Adrenal gland (tissue), 12 donors: ENCODE measurements around the gene SCYGR4. TPM values are rescaled to one million over a fixed set of nuclear protein-coding genes. Genes with fewer than 3 reads are reported as not detected.

Experiments used
- DNase-seq, 7 donors: peaks; one replicate each; pipeline ENCODE4 v3.0.0-alpha.2; 2019 to 2020
- H3K27ac ChIP-seq, 5 donors: fragments of 200-600 bp; sonication (generic) in 4 of 5; 1 replicate in 3 of 5; 2 replicates in 2 of 5; pipeline versions ENCODE4 v1.5.1 to v1.8.0; 2016 to 2020; ENCODE audit warnings: mild to moderate bottlenecking in 1 of 5
- H3K27me3 ChIP-seq: fragments of 200-600 bp; 2 replicates; pipeline ENCODE4 v1.8.0; 2021
- H3K36me3 ChIP-seq, 2 donors: fragments of 200-600 bp; replicated peaks in 1 of 2; 1 replicate in 1 of 2; 2 replicates in 1 of 2; pipeline versions ENCODE4 v1.5.1 to v1.8.0; 2018 to 2022
- H3K4me1 ChIP-seq, 2 donors: fragments of 200-600 bp; replicated peaks in 1 of 2; 1 replicate in 1 of 2; 2 replicates in 1 of 2; pipeline versions ENCODE4 v1.5.1 to v1.8.0; 2018 to 2021
- H3K4me3 ChIP-seq, 4 donors: fragments of 200-600 bp; sonication (generic) in 3 of 4; one replicate each; pipeline ENCODE4 v1.5.1; 2016 to 2018
- H3K9me3 ChIP-seq, 3 donors: fragments of 200-600 bp; sonication (generic) in 1 of 3; replicated peaks in 1 of 3; 1 replicate in 2 of 3; 2 replicates in 1 of 3; pipeline versions ENCODE4 v1.5.1 to v1.8.0; 2016 to 2021
- CTCF ChIP-seq, 6 experiments: fragments of 450-650 bp in 4 of 6; fragments of 200-600 bp in 2 of 6; sonication (generic) in 1 of 6; IDR thresholded peaks; 1 replicate in 5 of 6; 2 replicates in 1 of 6; pipeline versions ENCODE4 v1.5.1 to v1.8.0; 2016 to 2021; ENCODE audit warnings: antibody characterized with exemption in 6 of 6, mild to moderate bottlenecking in 2 of 6, moderate library complexity in 1 of 6
- POLR2A ChIP-seq, 2 donors: fragments of 450-650 bp; IDR thresholded peaks; one replicate each; pipeline ENCODE4 v1.6.1; 2017; ENCODE audit warnings: antibody characterized with exemption in 2 of 2, mild to moderate bottlenecking in 2 of 2, moderate library complexity in 1 of 2
- WGBS, 4 donors: extraction: QIAGEN DNeasy Blood & Tissue Kit in 2 of 4; methylation state at CpG; one replicate each; pipeline versions ENCODE4 v1.1.5 to v1.1.7; 2013 to 2017; 5-methylcytosine and 5-hydroxymethylcytosine counted together
- intact Hi-C, 2 donors: fragments of 100-400 bp; cut with DNase I; formaldehyde crosslinking; loops; one replicate each; pipeline versions ENCODE4 v1.14.1 to v1.15.0; 2022 to 2023
- polyA plus RNA-seq, 3 donors: library from polyadenylated mRNA; stranded (reverse); fragments of 200-250 nt in 2 of 3; fragments of 350-450 nt in 1 of 3; fragmentation: Illumina TruSeq in 1 of 3; extraction: RNeasy Lipid Tissue Mini Kit (QIAGEN cat#74804) in 1 of 3; gene quantifications; one replicate each; pipeline ENCODE4 v1.2.3, GENCODE V29; 2013 to 2014
- total RNA-seq, 9 donors: library from RNA; depleted of rRNA in 4 of 9; stranded (reverse); fragments of >200 nt in 4 of 9; fragments of 120-200 nt in 1 of 9; fragmentation: NEBNext Ultra II Directional in 1 of 9; extraction: Animal tissue kit (Norgen Biotek cat#: 25700) in 1 of 9; gene quantifications; one replicate each; pipeline versions ENCODE4 v1.1.0 to v1.2.4, GENCODE V29; 2013 to 2023
- donor health status: healthy with polysubstance abuse.
- donor health status: Bipolar disorder and iron deficiency.
- donor health status: DM: yes; HTN: yes; CAD: no.
- donor health status: DM: no; HTN: no; CAD: no.
- donor health status: DM: no; HTN: no; CAD: no.
- donor health status: DM: yes; HTN: yes; CAD: no.

Gene SCYGR4
- total and polyA plus RNA-seq, 12 donors, result not detected

- TF ChIP-seq CTCF (IDR thresholded peaks at IDR 0.05) (no peak), POLR2A (IDR thresholded peaks at IDR 0.05) (no peak)
- no peak overlapping the region for H3K4me3 ChIP-seq
- intact Hi-C loops, result loop anchor here in 1 of 2 donors (10.0 kb wide), 1 partner anchor 110 kb away; no protein-coding TSS in a partner anchor
- no peak for DNase-seq
- H3K9me3 ChIP-seq, result no peaks in the 10 kb centered on the region
- peaks cover 0 to 8% of the 10 kb centered on the region in 2 donors for H3K4me1 ChIP-seq
- no peaks in the 10 kb centered on the region for H3K27me3 ChIP-seq
- WGBS, 4 donors, result 61 to 83% (median 75%) methylated on average over 1 of the region's 1 CpG
- H3K36me3 ChIP-seq, result no peaks in the 10 kb centered on the region
- no peak overlapping the region for H3K27ac ChIP-seq
Measured at GRCh38 chr2:227654426-227654825, 37.1 kb downstream of the SCYGR4 start.

GRCh38 chr2:227655454-227655853 lies 38.2 kb downstream of the SCYGR4 start:
- Histone ChIP-seq H3K27ac (no peak overlapping the region), H3K4me1 (peaks cover 0 to 8% of the 10 kb centered on the region in 2 donors), H3K4me3 (no peak overlapping the region), H3K9me3 (no peaks in the 10 kb centered on the region), H3K36me3 (no peaks in the 10 kb centered on the region), H3K27me3 (no peaks in the 10 kb centered on the region)
- DNase-seq, result peak; percentile 30 to 76 (median 63)
- TF ChIP-seq CTCF (IDR thresholded peaks at IDR 0.05), result no peak
- no peak for TF ChIP-seq POLR2A (IDR thresholded peaks at IDR 0.05)
- WGBS, 4 donors, result 6 to 26% (median 18%) methylated on average over 1 of the region's 1 CpG
- intact Hi-C loops, result loop anchor here (5.0 to 10.0 kb wide), 2 partner anchors 109 to 112 kb away; no protein-coding TSS in a partner anchor

- H3K4me3 ChIP-seq, result no peak overlapping the region
- H3K4me1 ChIP-seq, result peaks cover 0 to 17% of the 10 kb centered on the region in 2 donors
- no peaks in the 10 kb centered on the region for H3K36me3 ChIP-seq
- DNase-seq, result no peak
- TF ChIP-seq POLR2A (IDR thresholded peaks at IDR 0.05), result no peak
- no peak for TF ChIP-seq CTCF (IDR thresholded peaks at IDR 0.05)
- no peak overlapping the region for H3K27ac ChIP-seq
- H3K27me3 ChIP-seq, result no peaks in the 10 kb centered on the region
- WGBS, 4 donors, result 66 to 81% (median 76%) methylated on average over 8 of the region's 8 CpGs
- intact Hi-C loops, result loop anchor here (5.0 to 10.0 kb wide), 2 partner anchors 107 to 110 kb away; no protein-coding TSS in a partner anchor
- H3K9me3 ChIP-seq, result no peaks in the 10 kb centered on the region
Measured at GRCh38 chr2:227657199-227657845, 40.0 kb downstream of the SCYGR4 start.

- no peak overlapping the region for H3K4me3 ChIP-seq
- TF ChIP-seq CTCF (IDR thresholded peaks at IDR 0.05), result no peak
- TF ChIP-seq POLR2A (IDR thresholded peaks at IDR 0.05), result no peak
- H3K27me3 ChIP-seq, result no peaks in the 10 kb centered on the region
- peak in 1 of 7 donors; percentile 19 for DNase-seq
- H3K9me3 ChIP-seq, result no peaks in the 10 kb centered on the region
- intact Hi-C loops, result no loop called here
- no peak overlapping the region for H3K27ac ChIP-seq
- 16 to 29% (median 26%) methylated on average over 7 of the region's 7 CpGs for WGBS, 4 donors
- no peaks in the 10 kb centered on the region for H3K36me3 ChIP-seq
- peaks cover 0 to 12% of the 10 kb centered on the region in 2 donors for H3K4me1 ChIP-seq
Measured at GRCh38 chr2:227661025-227661649, 43.8 kb downstream of the SCYGR4 start.
